ENCODE measurements around the gene STAG1. TPM values are rescaled to one million over a fixed set of nuclear protein-coding genes. Genes with fewer than 3 reads are reported as not detected.
"Not testable (repeated sequence)": the region's sequence is repeated elsewhere in the genome, so short reads cannot be mapped to it uniquely, and the experiment has no call there.

The STAG1 gene
- total RNA-seq, 2 donors from 2014 or later = 48.0 to 62.3 TPM

- no peaks in the 10 kb centered on the region for H3K9me3 Mint-ChIP-seq
- peaks cover 29% of the 10 kb centered on the region for H3K36me3 Mint-ChIP-seq (ENCODE audit: low read depth)
- H3K27ac Mint-ChIP-seq = no peak overlapping the region
- no peaks in the 10 kb centered on the region for H3K27me3 Mint-ChIP-seq
- ATAC-seq (replicated peaks) = no peak
- no peak overlapping the region for H3K4me3 Mint-ChIP-seq
- H3K4me1 Mint-ChIP-seq = peaks cover 21% of the 10 kb centered on the region
Observed at GRCh38 chr3:136544532-136544931, 207.6 kb downstream of the STAG1 start.

- ATAC-seq (replicated peaks) = no peak
- Mint-ChIP-seq H3K27me3 (no peaks in the 10 kb centered on the region), H3K27ac (no peak overlapping the region), H3K36me3 (ENCODE audit: low read depth) (peaks cover 18% of the 10 kb centered on the region), H3K9me3 (no peaks in the 10 kb centered on the region), H3K4me3 (no peak overlapping the region), H3K4me1 (peaks cover 17% of the 10 kb centered on the region)
Observed at GRCh38 chr3:136543385-136543784, 208.8 kb downstream of the STAG1 start.

GRCh38 chr3:136535906-136536305, 216.3 kb downstream of the STAG1 start:
- Mint-ChIP-seq H3K27ac (no peak overlapping the region), H3K27me3 (no peaks in the 10 kb centered on the region), H3K4me1 (no peaks in the 10 kb centered on the region), H3K4me3 (no peak overlapping the region), H3K9me3 (peaks cover 5% of the 10 kb centered on the region), H3K36me3 (ENCODE audit: low read depth) (peaks cover 33% of the 10 kb centered on the region)
- ATAC-seq (replicated peaks) = no peak

GRCh38 chr3:136532766-136533165, 219.4 kb downstream of the STAG1 start:
- H3K36me3 Mint-ChIP-seq (ENCODE audit: low read depth) = peaks cover 38% of the 10 kb centered on the region
- peaks cover 4% of the 10 kb centered on the region for H3K4me1 Mint-ChIP-seq
- H3K9me3 Mint-ChIP-seq = peaks cover 5% of the 10 kb centered on the region
- no peak overlapping the region for H3K4me3 Mint-ChIP-seq
- ATAC-seq (replicated peaks) = no peak
- H3K27ac Mint-ChIP-seq = no peak overlapping the region
- no peaks in the 10 kb centered on the region for H3K27me3 Mint-ChIP-seq

- Mint-ChIP-seq H3K27me3 (no peaks in the 10 kb centered on the region), H3K4me3 (no peak overlapping the region), H3K4me1 (no peaks in the 10 kb centered on the region), H3K27ac (no peak overlapping the region), H3K9me3 (no peaks in the 10 kb centered on the region), H3K36me3 (ENCODE audit: low read depth) (peaks cover 60% of the 10 kb centered on the region)
- ATAC-seq (replicated peaks) = no peak
Observed at GRCh38 chr3:136518102-136518501, 234.1 kb downstream of the STAG1 start.

GRCh38 chr3:136516656-136517055, 235.5 kb downstream of the STAG1 start:
- Mint-ChIP-seq H3K9me3 (no peaks in the 10 kb centered on the region), H3K27ac (no peak overlapping the region), H3K36me3 (ENCODE audit: low read depth) (peaks cover 68% of the 10 kb centered on the region), H3K27me3 (no peaks in the 10 kb centered on the region), H3K4me1 (no peaks in the 10 kb centered on the region), H3K4me3 (no peak overlapping the region)
- no peak for ATAC-seq (replicated peaks)

- ATAC-seq (replicated peaks) = no peak
- Mint-ChIP-seq H3K36me3 (ENCODE audit: low read depth) (peaks cover 67% of the 10 kb centered on the region), H3K27me3 (no peaks in the 10 kb centered on the region), H3K4me3 (no peak overlapping the region), H3K4me1 (no peaks in the 10 kb centered on the region), H3K9me3 (no peaks in the 10 kb centered on the region), H3K27ac (no peak overlapping the region)
Observed at GRCh38 chr3:136516095-136516494, 236.1 kb downstream of the STAG1 start.

- not testable (repeated sequence) for H3K27me3 Mint-ChIP-seq; H3K27ac Mint-ChIP-seq; H3K4me3 Mint-ChIP-seq; H3K9me3 Mint-ChIP-seq; H3K4me1 Mint-ChIP-seq; ATAC-seq (replicated peaks)
- H3K36me3 Mint-ChIP-seq (ENCODE audit: low read depth) = peaks cover 56% of the 10 kb centered on the region
Observed at GRCh38 chr3:136514533-136514932, 237.6 kb downstream of the STAG1 start.

GRCh38 chr3:136513367-136513766, 238.8 kb downstream of the STAG1 start:
- no peaks in the 10 kb centered on the region for H3K4me1 Mint-ChIP-seq
- no peaks in the 10 kb centered on the region for H3K27me3 Mint-ChIP-seq
- no peak for ATAC-seq (replicated peaks)
- H3K27ac Mint-ChIP-seq = no peak overlapping the region
- peaks cover 57% of the 10 kb centered on the region for H3K36me3 Mint-ChIP-seq (ENCODE audit: low read depth)
- no peaks in the 10 kb centered on the region for H3K9me3 Mint-ChIP-seq
- no peak overlapping the region for H3K4me3 Mint-ChIP-seq

GRCh38 chr3:136512381-136512780, 239.8 kb downstream of the STAG1 start:
- Mint-ChIP-seq H3K27me3 (no peaks in the 10 kb centered on the region), H3K9me3 (no peaks in the 10 kb centered on the region), H3K4me1 (no peaks in the 10 kb centered on the region), H3K4me3 (no peak overlapping the region), H3K36me3 (ENCODE audit: low read depth) (peaks cover 52% of the 10 kb centered on the region), H3K27ac (no peak overlapping the region)
- no peak for ATAC-seq (replicated peaks)

- H3K36me3 Mint-ChIP-seq (ENCODE audit: low read depth) = peaks cover 50% of the 10 kb centered on the region
- ATAC-seq (replicated peaks) = no peak
Observed at GRCh38 chr3:136505676-136506075, 246.5 kb downstream of the STAG1 start.

GRCh38 chr3:136503056-136503455, 249.1 kb downstream of the STAG1 start:
- H3K36me3 Mint-ChIP-seq (ENCODE audit: low read depth) = peaks cover 60% of the 10 kb centered on the region
- H3K4me1 Mint-ChIP-seq = no peaks in the 10 kb centered on the region
- no peaks in the 10 kb centered on the region for H3K27me3 Mint-ChIP-seq
- H3K9me3 Mint-ChIP-seq = no peaks in the 10 kb centered on the region
- H3K27ac Mint-ChIP-seq = no peak overlapping the region
- no peak for ATAC-seq (replicated peaks)
- H3K4me3 Mint-ChIP-seq = no peak overlapping the region

More at GRCh38 chr3:136505676-136506075, 246.5 kb downstream of the STAG1 start:
- Mint-ChIP-seq H3K4me1 (no peaks in the 10 kb centered on the region), H3K4me3 (no peak overlapping the region), H3K27me3 (no peaks in the 10 kb centered on the region), H3K9me3 (no peaks in the 10 kb centered on the region), H3K27ac (no peak overlapping the region)

GRCh38 chr3:136498919-136499447, 253.2 kb downstream of the STAG1 start:
- no peaks in the 10 kb centered on the region for H3K9me3 Mint-ChIP-seq
- no peak overlapping the region for H3K27ac Mint-ChIP-seq
- no peak for ATAC-seq (replicated peaks)
- H3K36me3 Mint-ChIP-seq (ENCODE audit: low read depth) = peaks cover 81% of the 10 kb centered on the region
- H3K4me1 Mint-ChIP-seq = no peaks in the 10 kb centered on the region
- H3K4me3 Mint-ChIP-seq = no peak overlapping the region
- no peaks in the 10 kb centered on the region for H3K27me3 Mint-ChIP-seq

GRCh38 chr3:136495213-136495612, 257.0 kb downstream of the STAG1 start:
- no peaks in the 10 kb centered on the region for H3K4me1 Mint-ChIP-seq
- no peak for ATAC-seq (replicated peaks)

GRCh38 chr3:136490646-136491405, 261.4 kb downstream of the STAG1 start:
- H3K27me3 Mint-ChIP-seq = no peaks in the 10 kb centered on the region

More at GRCh38 chr3:136495213-136495612, 257.0 kb downstream of the STAG1 start:
- H3K36me3 Mint-ChIP-seq (ENCODE audit: low read depth) = peaks cover 84% of the 10 kb centered on the region
- H3K9me3 Mint-ChIP-seq = no peaks in the 10 kb centered on the region
- H3K27ac Mint-ChIP-seq = no peak overlapping the region
- no peaks in the 10 kb centered on the region for H3K27me3 Mint-ChIP-seq
- H3K4me3 Mint-ChIP-seq = no peak overlapping the region

More at GRCh38 chr3:136490646-136491405, 261.4 kb downstream of the STAG1 start:
- Mint-ChIP-seq H3K36me3 (ENCODE audit: low read depth) (peaks cover 71% of the 10 kb centered on the region), H3K4me1 (peaks cover 5% of the 10 kb centered on the region), H3K9me3 (no peaks in the 10 kb centered on the region), H3K27ac (no peak overlapping the region), H3K4me3 (no peak overlapping the region)
- ATAC-seq (replicated peaks) = no peak

Data from activated T-helper 17 cell treated with anti-CD3 and anti-CD28 coated beads, Interleukin-2, amount 50 U/mL, for 72 hours (primary cell).